ENCODE results near the gene PRKD1.
"Not testable (repeated sequence)": the region's sequence is repeated elsewhere in the genome, so short reads cannot be mapped to it uniquely, and the experiment has no call there.

The PRKD1 gene

GRCh38 chr14:29839691-29840090 lies 88.0 kb downstream of the PRKD1 start:
- DNase-seq; H3K4me3 Mint-ChIP-seq; H3K27ac Mint-ChIP-seq; H3K4me1 Mint-ChIP-seq; ATAC-seq (replicated peaks); H3K27me3 Mint-ChIP-seq: not testable (repeated sequence)
- H3K36me3 Mint-ChIP-seq, result peaks cover 3 to 17% of the 10 kb centered on the region in 2 donors
- H3K9me3 Mint-ChIP-seq, result peaks cover 17 to 31% of the 10 kb centered on the region in 2 donors

- peaks cover 17 to 31% of the 10 kb centered on the region in 2 donors for H3K9me3 Mint-ChIP-seq
- ATAC-seq (replicated peaks) (no peak), DNase-seq (no peak)
- H3K4me3 Mint-ChIP-seq, result no peak overlapping the region
- H3K27me3 Mint-ChIP-seq, result no peaks in the 10 kb centered on the region
- H3K4me1 Mint-ChIP-seq, result no peaks in the 10 kb centered on the region
- no peak overlapping the region for H3K27ac Mint-ChIP-seq
- H3K36me3 Mint-ChIP-seq, result peaks cover 3 to 17% of the 10 kb centered on the region in 2 donors
Measured at GRCh38 chr14:29838752-29839151, 88.9 kb downstream of the PRKD1 start.

- ATAC-seq (replicated peaks), result peak in 1 of 2 donors; percentile 22
- Mint-ChIP-seq H3K27me3 (no peaks in the 10 kb centered on the region), H3K4me3 (no peak overlapping the region), H3K4me1 (no peaks in the 10 kb centered on the region), H3K36me3 (peaks cover 3 to 15% of the 10 kb centered on the region in 2 donors), H3K9me3 (peaks cover 15 to 25% of the 10 kb centered on the region in 2 donors), H3K27ac (no peak overlapping the region)
- no peak for DNase-seq
Measured at GRCh38 chr14:29836395-29836794, 91.3 kb downstream of the PRKD1 start.

GRCh38 chr14:29832042-29832441 lies 95.6 kb downstream of the PRKD1 start:
- H3K4me3 Mint-ChIP-seq, result no peak overlapping the region
- no peaks in the 10 kb centered on the region for H3K36me3 Mint-ChIP-seq
- ATAC-seq (replicated peaks) (no peak), DNase-seq (no peak)
- H3K9me3 Mint-ChIP-seq, result peaks cover 0 to 6% of the 10 kb centered on the region in 2 donors
- H3K4me1 Mint-ChIP-seq, result no peaks in the 10 kb centered on the region
- H3K27ac Mint-ChIP-seq, result no peak overlapping the region
- H3K27me3 Mint-ChIP-seq, result no peaks in the 10 kb centered on the region

GRCh38 chr14:29829851-29830250 lies 97.8 kb downstream of the PRKD1 start:
- DNase-seq (no peak), ATAC-seq (replicated peaks) (no peak)
- no peaks in the 10 kb centered on the region for H3K36me3 Mint-ChIP-seq
- no peaks in the 10 kb centered on the region for H3K27me3 Mint-ChIP-seq
- H3K4me3 Mint-ChIP-seq, result no peak overlapping the region
- H3K9me3 Mint-ChIP-seq, result no peaks in the 10 kb centered on the region
- no peaks in the 10 kb centered on the region for H3K4me1 Mint-ChIP-seq
- no peak overlapping the region for H3K27ac Mint-ChIP-seq

- DNase-seq (no peak), ATAC-seq (replicated peaks) (no peak)
- Mint-ChIP-seq H3K27me3 (no peaks in the 10 kb centered on the region), H3K9me3 (no peaks in the 10 kb centered on the region), H3K36me3 (no peaks in the 10 kb centered on the region), H3K4me1 (no peaks in the 10 kb centered on the region), H3K27ac (no peak overlapping the region), H3K4me3 (no peak overlapping the region)
Measured at GRCh38 chr14:29823816-29824215, 103.8 kb downstream of the PRKD1 start.

GRCh38 chr14:29822430-29822709 lies 105.3 kb downstream of the PRKD1 start:
- Mint-ChIP-seq H3K4me1 (no peaks in the 10 kb centered on the region), H3K27me3 (no peaks in the 10 kb centered on the region), H3K9me3 (no peaks in the 10 kb centered on the region), H3K4me3 (no peak overlapping the region), H3K36me3 (no peaks in the 10 kb centered on the region), H3K27ac (no peak overlapping the region)
- DNase-seq, result no peak
- no peak for ATAC-seq (replicated peaks)

- no peak overlapping the region for H3K4me3 Mint-ChIP-seq
- ATAC-seq (replicated peaks), result no peak
Measured at GRCh38 chr14:29821661-29822429, 105.8 kb downstream of the PRKD1 start.

GRCh38 chr14:29821242-29821641 lies 106.4 kb downstream of the PRKD1 start:
- ATAC-seq (replicated peaks) (no peak), DNase-seq (no peak)
- H3K4me1 Mint-ChIP-seq, result no peaks in the 10 kb centered on the region
- no peak overlapping the region for H3K4me3 Mint-ChIP-seq
- no peaks in the 10 kb centered on the region for H3K9me3 Mint-ChIP-seq
- no peaks in the 10 kb centered on the region for H3K36me3 Mint-ChIP-seq
- no peak overlapping the region for H3K27ac Mint-ChIP-seq
- no peaks in the 10 kb centered on the region for H3K27me3 Mint-ChIP-seq

More at GRCh38 chr14:29821661-29822429, 105.8 kb downstream of the PRKD1 start:
- Mint-ChIP-seq H3K27me3 (no peaks in the 10 kb centered on the region), H3K27ac (no peak overlapping the region), H3K36me3 (no peaks in the 10 kb centered on the region), H3K9me3 (no peaks in the 10 kb centered on the region), H3K4me1 (no peaks in the 10 kb centered on the region)
- no peak for DNase-seq

GRCh38 chr14:29820785-29821184 lies 106.9 kb downstream of the PRKD1 start:
- Mint-ChIP-seq H3K27ac (no peak overlapping the region), H3K36me3 (no peaks in the 10 kb centered on the region), H3K9me3 (no peaks in the 10 kb centered on the region), H3K27me3 (no peaks in the 10 kb centered on the region), H3K4me1 (no peaks in the 10 kb centered on the region), H3K4me3 (no peak overlapping the region)
- ATAC-seq (replicated peaks) (no peak), DNase-seq (no peak)

GRCh38 chr14:29817767-29818405 lies 109.8 kb downstream of the PRKD1 start:
- Mint-ChIP-seq H3K36me3 (no peaks in the 10 kb centered on the region), H3K4me1 (no peaks in the 10 kb centered on the region), H3K27me3 (no peaks in the 10 kb centered on the region), H3K27ac (no peak overlapping the region), H3K9me3 (peaks cover 0 to 2% of the 10 kb centered on the region in 2 donors), H3K4me3 (no peak overlapping the region)
- DNase-seq, result no peak
- ATAC-seq (replicated peaks), result no peak

GRCh38 chr14:29815016-29815674 lies 112.5 kb downstream of the PRKD1 start:
- H3K27me3 Mint-ChIP-seq, result no peaks in the 10 kb centered on the region
- H3K9me3 Mint-ChIP-seq, result peaks cover 5 to 6% of the 10 kb centered on the region in 2 donors
- no peaks in the 10 kb centered on the region for H3K36me3 Mint-ChIP-seq
- no peak overlapping the region for H3K27ac Mint-ChIP-seq
- ATAC-seq (replicated peaks), result no peak
- H3K4me3 Mint-ChIP-seq, result no peak overlapping the region
- no peak for DNase-seq
- H3K4me1 Mint-ChIP-seq, result no peaks in the 10 kb centered on the region

- Mint-ChIP-seq H3K27me3 (no peaks in the 10 kb centered on the region), H3K9me3 (peaks cover 5 to 6% of the 10 kb centered on the region in 2 donors), H3K4me1 (no peaks in the 10 kb centered on the region), H3K36me3 (no peaks in the 10 kb centered on the region), H3K27ac (no peak overlapping the region), H3K4me3 (no peak overlapping the region)
- DNase-seq (no peak), ATAC-seq (replicated peaks) (no peak)
Measured at GRCh38 chr14:29814156-29815015, 113.3 kb downstream of the PRKD1 start.

- H3K9me3 Mint-ChIP-seq, result peaks cover 5 to 6% of the 10 kb centered on the region in 2 donors
- H3K4me1 Mint-ChIP-seq, result peaks cover 0 to 3% of the 10 kb centered on the region in 2 donors
- H3K4me3 Mint-ChIP-seq, result no peak overlapping the region
- no peak for ATAC-seq (replicated peaks)
- no peaks in the 10 kb centered on the region for H3K36me3 Mint-ChIP-seq
- no peaks in the 10 kb centered on the region for H3K27me3 Mint-ChIP-seq
- no peak for DNase-seq
- no peak overlapping the region for H3K27ac Mint-ChIP-seq
Measured at GRCh38 chr14:29810682-29811081, 117.0 kb downstream of the PRKD1 start.
